GM15510 (cell line): ENCODE data around the gene SIRPB1.

Experiments
- POLR2A ChIP-seq: IDR thresholded peaks from 3 replicates; pipeline ENCODE4 v1.6.1; 2011; ENCODE audit warnings: borderline replicate concordance; ENCODE audit not compliant: insufficient read length; ENCODE audit errors: extremely low read depth

Gene SIRPB1

GRCh38 chr20:1579488-1579887 lies 40.3 kb downstream of the SIRPB1 start:
- no peak for TF ChIP-seq POLR2A

- no peak for TF ChIP-seq POLR2A
These were observed 41.9 kb downstream of the SIRPB1 start for GRCh38 chr20:1577906-1578305.

- TF ChIP-seq POLR2A, result no peak
These were observed 43.2 kb downstream of the SIRPB1 start for GRCh38 chr20:1576641-1577040.
